GM19452 (cell line): ENCODE results near the gene FPGS.
"Not testable (repeated sequence)": the region's sequence is repeated elsewhere in the genome, so short reads cannot be mapped to it uniquely, and the experiment has no call there.

Experiments
- ATAC-seq: cut with Tn5 transposase; IDR thresholded peaks from one replicate; pipeline ENCODE4 v1.9.1; 2021; ENCODE audit not compliant: unreplicated experiment

FPGS gene, protein sequence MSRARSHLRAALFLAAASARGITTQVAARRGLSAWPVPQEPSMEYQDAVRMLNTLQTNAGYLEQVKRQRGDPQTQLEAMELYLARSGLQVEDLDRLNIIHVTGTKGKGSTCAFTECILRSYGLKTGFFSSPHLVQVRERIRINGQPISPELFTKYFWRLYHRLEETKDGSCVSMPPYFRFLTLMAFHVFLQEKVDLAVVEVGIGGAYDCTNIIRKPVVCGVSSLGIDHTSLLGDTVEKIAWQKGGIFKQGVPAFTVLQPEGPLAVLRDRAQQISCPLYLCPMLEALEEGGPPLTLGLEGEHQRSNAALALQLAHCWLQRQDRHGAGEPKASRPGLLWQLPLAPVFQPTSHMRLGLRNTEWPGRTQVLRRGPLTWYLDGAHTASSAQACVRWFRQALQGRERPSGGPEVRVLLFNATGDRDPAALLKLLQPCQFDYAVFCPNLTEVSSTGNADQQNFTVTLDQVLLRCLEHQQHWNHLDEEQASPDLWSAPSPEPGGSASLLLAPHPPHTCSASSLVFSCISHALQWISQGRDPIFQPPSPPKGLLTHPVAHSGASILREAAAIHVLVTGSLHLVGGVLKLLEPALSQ

DNA sequence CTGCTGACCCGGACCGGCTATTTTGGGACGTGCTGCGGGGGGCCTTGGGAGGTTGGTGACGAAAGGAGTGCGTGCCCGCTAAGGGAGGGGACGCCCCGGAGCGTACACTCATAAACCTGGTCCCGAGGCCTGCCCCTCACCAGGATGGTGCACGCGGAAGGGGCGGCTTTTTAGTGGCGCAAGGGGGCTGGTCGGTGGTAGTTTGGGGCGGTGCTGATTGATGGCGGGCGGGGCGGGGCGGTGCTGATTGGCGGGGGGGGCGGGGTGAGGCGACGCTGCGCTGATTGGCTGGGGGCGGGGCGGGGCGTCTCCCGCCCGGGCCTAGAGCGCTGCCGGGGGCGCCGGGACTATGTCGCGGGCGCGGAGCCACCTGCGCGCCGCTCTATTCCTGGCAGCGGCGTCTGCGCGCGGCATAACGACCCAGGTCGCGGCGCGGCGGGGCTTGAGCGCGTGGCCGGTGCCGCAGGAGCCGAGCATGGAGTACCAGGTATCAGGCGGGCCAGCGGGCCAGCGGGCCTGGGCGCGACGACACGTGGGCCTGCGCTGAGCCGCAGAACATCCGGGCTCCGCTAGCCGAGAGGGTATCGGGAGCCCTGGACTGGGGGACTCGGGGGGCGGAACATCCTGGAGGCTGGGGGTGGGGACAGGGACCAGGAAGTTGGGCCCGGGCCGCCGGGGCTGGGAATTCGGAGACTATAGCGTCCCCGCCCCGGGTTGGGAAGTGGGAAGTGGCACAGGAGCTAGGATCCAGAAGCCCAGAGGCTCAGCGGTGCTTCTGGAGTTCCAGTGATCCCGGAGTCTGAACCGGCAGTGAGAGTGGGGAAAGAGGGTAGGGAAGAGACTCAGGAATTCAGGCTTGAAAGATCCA lies at the start of gene FPGS:
Gene FPGS (plus strand): TSS at position 307 of the 868 bp plus-strand sequence. CDS start 43 bp downstream, at position 350.
- peak; percentile 73 for ATAC-seq

DNA sequence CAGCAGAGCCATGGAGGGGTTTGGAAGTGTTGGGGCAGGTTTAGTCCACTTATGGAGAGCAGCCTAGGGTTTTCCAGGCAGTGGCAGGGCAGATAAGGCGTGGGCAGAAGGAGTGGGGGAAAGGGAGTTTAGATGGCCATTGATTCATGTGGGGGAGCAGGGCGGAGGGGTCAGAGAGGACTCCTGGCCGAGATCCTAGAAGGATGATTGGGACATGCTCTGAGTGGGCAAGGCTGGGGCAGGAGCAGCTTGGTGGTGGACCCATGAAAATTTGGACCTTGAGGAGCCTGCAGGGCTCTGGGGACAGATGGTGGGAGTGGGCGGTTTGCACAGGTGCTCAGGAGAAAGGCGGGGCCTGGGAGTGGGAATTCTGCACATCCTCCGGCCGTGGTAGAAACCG lies 49.5 kb upstream of the FPGS start:
- no peak for ATAC-seq

GRCh38 chr9:127753622-127754021 lies 49.1 kb upstream of the FPGS start:
- no peak for ATAC-seq

GRCh38 chr9:127754099-127755060 lies 48.3 kb upstream of the FPGS start:
- no peak for ATAC-seq

GRCh38 chr9:127755061-127756060 lies 47.3 kb upstream of the FPGS start:
- ATAC-seq: no peak

DNA sequence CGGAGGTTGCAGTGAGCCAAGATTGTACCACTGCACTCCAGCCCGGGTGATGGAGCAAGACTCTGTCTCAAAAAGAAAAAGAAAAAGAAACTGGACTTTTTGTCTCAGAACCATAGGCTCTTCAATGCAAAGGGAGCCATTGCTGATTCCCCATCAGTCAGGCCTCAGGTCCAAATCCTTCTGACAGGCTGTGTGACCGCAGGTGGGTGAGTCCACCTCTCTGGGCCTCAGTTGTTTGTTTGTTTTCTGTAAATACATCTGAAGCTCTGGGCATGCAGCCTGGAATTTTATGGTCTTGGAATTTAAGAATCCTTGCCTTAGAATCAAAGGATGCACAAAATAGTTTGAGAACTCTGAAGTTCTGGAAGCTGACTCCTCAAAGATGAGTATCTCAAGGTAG lies 46.4 kb upstream of the FPGS start:
- ATAC-seq: no peak

DNA sequence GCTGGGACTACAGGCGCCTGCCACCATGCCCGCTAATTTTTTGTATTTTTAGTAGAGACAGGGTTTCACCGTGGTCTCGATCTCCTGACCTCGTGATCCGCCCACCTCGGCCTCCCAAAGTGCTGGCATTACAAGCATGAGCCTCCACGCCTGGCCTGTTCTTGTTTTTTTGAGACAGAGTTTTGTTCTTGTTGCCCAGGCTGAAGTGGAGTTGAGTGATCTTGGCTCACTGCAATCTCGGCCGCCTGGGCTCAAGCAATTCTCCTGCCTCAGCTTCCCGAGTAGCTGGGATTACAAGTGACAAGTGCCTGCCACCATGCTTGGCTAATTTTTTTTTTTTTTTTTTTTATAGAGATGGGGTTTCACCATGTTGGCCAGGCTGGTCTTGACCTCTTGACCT lies 45.9 kb upstream of the FPGS start:
- ATAC-seq: not testable (repeated sequence)

DNA sequence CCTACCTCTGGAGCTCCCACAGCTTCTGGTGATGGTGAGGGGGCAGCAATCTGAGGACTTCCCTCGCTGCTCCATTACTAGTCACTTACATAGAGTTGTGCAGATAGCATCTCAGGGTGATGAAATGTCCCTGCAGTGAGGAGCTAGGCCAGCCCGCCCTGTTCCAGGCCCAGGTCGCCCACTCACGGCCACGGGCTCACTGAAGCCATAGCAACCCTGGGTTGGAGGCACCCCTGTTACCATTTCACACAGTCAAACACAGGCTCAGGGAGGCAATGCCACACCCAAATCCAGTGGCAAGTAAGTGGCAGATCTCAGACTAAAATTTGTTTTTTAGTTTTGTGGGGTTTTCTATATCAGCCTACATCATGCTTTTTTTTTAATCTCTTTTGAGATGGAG lies 43.8 kb upstream of the FPGS start:
- no peak for ATAC-seq

DNA sequence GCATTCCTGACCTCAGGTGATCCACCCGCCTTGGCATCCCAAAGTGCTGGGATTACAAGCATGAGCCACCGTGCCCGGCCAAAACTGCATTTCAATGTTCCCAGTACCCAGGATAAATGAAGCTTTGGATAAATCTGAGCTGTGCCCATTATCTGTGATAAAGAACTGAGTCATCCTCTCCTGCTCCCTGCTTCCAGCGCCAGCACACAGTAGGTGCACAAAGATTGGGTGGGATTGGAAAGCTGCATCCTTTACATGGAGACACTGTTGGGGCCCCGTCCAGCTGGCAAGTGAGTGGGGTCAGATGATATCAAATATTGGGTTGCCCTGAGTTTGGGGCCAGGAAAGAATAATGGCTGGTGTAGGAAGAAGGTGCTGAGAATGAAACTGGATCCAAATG lies 41.6 kb upstream of the FPGS start:
- no peak for ATAC-seq

- no peak for ATAC-seq
These were observed 41.2 kb upstream of the FPGS start for GRCh38 chr9:127761491-127761956.

- ATAC-seq: no peak
These were observed 40.5 kb upstream of the FPGS start for GRCh38 chr9:127762111-127762676.

DNA sequence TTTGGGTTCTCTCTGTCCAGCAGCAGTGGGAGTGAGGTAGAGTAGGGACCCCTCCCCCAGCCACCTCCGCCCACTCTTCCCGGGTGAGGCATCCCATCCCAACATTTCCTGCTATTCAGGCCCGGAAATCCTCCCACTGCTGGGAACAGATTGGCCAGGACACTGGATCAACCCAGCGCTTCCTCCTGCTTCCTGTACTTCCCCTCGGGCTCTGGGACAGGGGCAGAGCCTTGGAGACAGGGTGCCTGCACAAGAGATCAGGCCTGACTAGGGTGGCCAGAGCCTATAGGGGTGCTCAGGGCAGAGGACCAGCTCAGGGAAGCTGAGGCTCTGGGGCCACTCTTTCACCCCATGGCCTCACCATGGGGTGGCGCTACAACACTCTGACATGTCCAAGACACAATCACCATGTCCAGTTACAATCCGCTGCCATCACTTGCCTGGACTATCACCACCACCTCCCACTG lies 38.7 kb upstream of the FPGS start:
- no peak for ATAC-seq

DNA sequence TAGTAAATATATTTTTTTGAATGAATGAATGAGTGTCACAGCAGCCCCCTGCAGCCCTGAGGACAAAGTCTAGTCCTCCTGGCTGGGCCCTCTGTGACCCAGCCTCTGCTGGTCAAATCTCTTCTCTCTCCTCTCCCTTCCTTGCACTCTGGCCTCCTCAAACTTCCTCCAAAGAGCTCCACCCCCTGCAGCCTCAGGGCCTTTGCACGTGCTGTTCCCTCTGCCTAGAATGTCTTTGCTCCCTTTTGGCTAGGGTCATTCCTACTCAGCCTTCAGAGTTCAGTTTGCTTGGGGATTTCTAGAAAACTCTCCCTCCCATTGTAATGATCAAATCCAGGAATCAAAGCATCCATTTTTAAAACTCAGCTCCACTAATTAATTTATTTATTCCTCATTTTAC lies 37.3 kb upstream of the FPGS start:
- no peak for ATAC-seq

DNA sequence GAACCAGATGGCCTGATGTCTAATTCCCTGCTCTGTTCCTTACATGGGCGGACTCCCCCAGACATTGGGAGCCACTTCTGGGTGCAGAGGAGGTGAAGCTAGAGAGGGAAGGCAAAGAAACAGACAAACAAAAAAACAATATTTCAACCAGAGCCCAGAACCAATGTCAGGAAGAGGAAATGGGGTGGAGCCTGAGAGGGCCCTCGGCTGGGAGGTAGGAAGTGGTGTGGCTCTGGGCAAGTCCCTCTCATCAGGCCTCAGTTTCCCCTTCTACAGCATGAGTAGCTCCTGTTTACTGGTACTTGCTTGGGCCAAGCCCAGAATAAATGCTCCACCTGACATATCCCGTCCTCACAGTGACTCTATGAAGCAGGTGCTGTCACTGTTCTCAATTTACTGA lies 35.3 kb upstream of the FPGS start:
- ATAC-seq: no peak

GRCh38 chr9:127767909-127768331 lies 34.8 kb upstream of the FPGS start:
- no peak for ATAC-seq

DNA sequence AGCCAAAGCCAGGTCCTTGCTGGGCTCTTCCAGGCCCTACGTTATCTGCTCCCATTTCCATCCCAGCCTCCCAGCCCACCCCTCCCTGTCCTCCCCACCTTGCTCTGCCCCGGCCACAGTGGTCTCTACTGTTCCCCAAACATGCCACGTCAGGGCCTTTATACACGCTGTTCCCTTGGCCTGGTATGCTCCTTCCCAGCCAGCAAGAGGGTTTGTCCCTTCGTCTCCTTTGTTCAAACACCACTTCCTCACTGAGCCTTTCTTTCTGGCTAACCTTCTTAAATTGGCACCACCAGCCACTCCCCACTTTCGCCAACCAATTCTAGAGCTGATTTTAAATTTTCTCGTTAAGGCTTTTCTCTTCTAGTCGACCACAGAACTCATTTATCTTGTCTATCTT lies 34.0 kb upstream of the FPGS start:
- ATAC-seq: no peak

DNA sequence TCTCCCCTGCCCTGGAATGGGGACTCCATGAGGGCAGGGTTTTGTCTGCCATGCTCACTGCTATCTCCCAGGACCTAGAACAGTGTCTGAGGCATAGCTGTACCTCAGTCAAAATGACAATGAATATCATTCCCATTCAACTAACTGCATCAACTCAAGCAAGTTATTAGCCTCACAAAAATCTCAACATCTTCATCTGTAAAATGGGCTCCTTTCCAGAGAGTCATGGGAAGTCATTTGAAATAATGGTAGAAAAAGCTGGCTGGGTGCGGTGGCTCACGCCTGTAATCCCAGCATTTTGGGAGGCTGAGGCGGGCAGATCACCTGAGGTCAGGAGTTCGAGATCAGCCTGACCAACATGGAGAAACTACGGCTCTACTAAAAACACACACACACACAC lies 33.6 kb upstream of the FPGS start:
- ATAC-seq: no peak

DNA sequence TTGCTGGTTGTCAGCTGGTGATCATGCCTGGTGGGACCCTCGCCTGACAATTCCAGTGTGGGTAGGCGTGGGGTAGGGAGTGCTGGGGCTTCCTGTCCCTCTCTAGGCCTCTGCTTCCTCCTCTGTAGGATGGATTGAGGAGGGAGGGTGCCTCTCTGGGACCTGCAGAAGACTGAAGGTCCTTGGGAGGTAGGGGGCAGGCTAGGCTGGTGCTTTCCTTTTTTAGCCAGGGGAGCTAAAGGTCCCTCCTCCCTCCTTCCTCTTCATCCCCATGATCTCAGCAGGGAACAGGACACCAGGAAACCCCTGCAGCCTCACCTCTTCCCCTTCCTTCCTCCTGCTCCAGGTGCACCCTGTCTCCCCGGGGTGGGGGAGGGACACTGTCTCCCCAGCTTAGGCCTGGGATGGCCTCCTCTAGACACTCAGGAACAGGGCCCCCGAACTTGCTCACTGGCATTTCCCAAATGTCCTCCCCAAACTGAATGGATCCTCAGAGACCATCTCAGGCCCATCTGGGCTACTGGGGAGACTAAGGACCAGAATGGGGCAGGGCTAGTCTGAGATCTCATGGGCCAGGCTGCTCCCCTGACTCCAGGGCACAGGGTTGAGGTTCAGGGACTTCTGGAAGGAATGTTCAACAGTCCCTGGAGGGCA lies 32.6 kb upstream of the FPGS start:
- no peak for ATAC-seq
